BLaER1 treated with 17β-estradiol and CSF1 and Interleukin-3, amounts not matched to agents 10 nM and 100 nM (cell line): ENCODE measurements around the gene OPHN1.

ENCODE experiments used
- H3K27ac ChIP-seq, 11 experiments: shearing (Covaris generic); formaldehyde crosslinking; 2 replicates each; pipeline ENCODE4 v1.8.1; 2022
- H3K27me3 ChIP-seq, 11 experiments: shearing (Covaris generic); formaldehyde crosslinking; 2 replicates each; pipeline ENCODE4 v1.8.1; 2022
- H3K36me3 ChIP-seq, 11 experiments: shearing (Covaris generic); formaldehyde crosslinking; 2 replicates each; pipeline ENCODE4 v1.8.1; 2022
- H3K4me1 ChIP-seq, 10 experiments: shearing (Covaris generic); formaldehyde crosslinking; 2 replicates each; pipeline ENCODE4 v1.8.1; 2022
- H3K4me2 ChIP-seq, 11 experiments: shearing (Covaris generic); formaldehyde crosslinking; 2 replicates each; pipeline ENCODE4 v1.8.1; 2022
- H3K4me3 ChIP-seq, 10 experiments: shearing (Covaris generic); formaldehyde crosslinking; 2 replicates each; pipeline ENCODE4 v1.8.1; 2022
- H3K9ac ChIP-seq, 11 experiments: shearing (Covaris generic); formaldehyde crosslinking; 2 replicates each; pipeline ENCODE4 v1.8.1; 2022
- H3K9me3 ChIP-seq, 11 experiments: shearing (Covaris generic); formaldehyde crosslinking; replicated peaks in 1 of 11; 2 replicates each; pipeline ENCODE4 v1.8.1; 2022
- H4K20me1 ChIP-seq, 11 experiments: shearing (Covaris generic); formaldehyde crosslinking; 2 replicates each; pipeline ENCODE4 v1.8.1; 2022
- Cebpa-rat ChIP-seq, 11 experiments: shearing (Covaris generic); IDR thresholded peaks; 2 replicates each; pipeline ENCODE4 v1.8.1; 2022

The OPHN1 gene

GRCh38 chrX:68232206-68232605, 201.1 kb downstream of the OPHN1 start:
- H3K36me3 ChIP-seq, result no peaks in the 10 kb centered on the region

GRCh38 chrX:68209008-68209407, 224.3 kb downstream of the OPHN1 start:
- H3K4me1 ChIP-seq, result peaks cover 0 to 20% (median 0%) of the 10 kb centered on the region in 10 experiments; a peak in 8 of 20 replicates
- H3K4me2 ChIP-seq, result no peak overlapping the region
- H4K20me1 ChIP-seq, result no peaks in the 10 kb centered on the region
- H3K36me3 ChIP-seq, result no peaks in the 10 kb centered on the region
- H3K9me3 ChIP-seq, result no peaks in the 10 kb centered on the region
- no peak overlapping the region for H3K27ac ChIP-seq
- no peak overlapping the region for H3K9ac ChIP-seq
- H3K27me3 ChIP-seq, result peaks cover 26 to 88% (median 69%) of the 10 kb centered on the region in 11 experiments; a peak in 20 of 22 replicates
- TF ChIP-seq Cebpa-rat (IDR thresholded peaks at IDR 0.05), result no peak
- H3K4me3 ChIP-seq, result no peak overlapping the region

More at GRCh38 chrX:68232206-68232605, 201.1 kb downstream of the OPHN1 start:
- H3K4me1 ChIP-seq, result no peaks in the 10 kb centered on the region
- no peak for TF ChIP-seq Cebpa-rat (IDR thresholded peaks at IDR 0.05)
- H4K20me1 ChIP-seq, result no peaks in the 10 kb centered on the region
- peaks cover 0 to 6% (median 0%) of the 10 kb centered on the region in 11 experiments; a peak in 1 of 22 replicates for H3K9me3 ChIP-seq
- no peak overlapping the region for H3K4me3 ChIP-seq
- no peak overlapping the region for H3K27ac ChIP-seq
- H3K9ac ChIP-seq, result no peak overlapping the region
- peaks cover 24 to 63% (median 60%) of the 10 kb centered on the region in 11 experiments; a peak in 21 of 22 replicates for H3K27me3 ChIP-seq
- H3K4me2 ChIP-seq, result no peak overlapping the region

GRCh38 chrX:68204521-68205038, 228.7 kb downstream of the OPHN1 start:
- peaks cover 0 to 4% (median 0%) of the 10 kb centered on the region in 11 experiments; a peak in 2 of 22 replicates for H4K20me1 ChIP-seq
- H3K4me3 ChIP-seq, result no peak overlapping the region
- H3K4me1 ChIP-seq, result peaks cover 0 to 37% (median 0%) of the 10 kb centered on the region in 10 experiments; a peak in 8 of 20 replicates
- no peaks in the 10 kb centered on the region for H3K36me3 ChIP-seq
- no peak overlapping the region; a peak in 2 of 22 replicates for H3K27ac ChIP-seq
- H3K9ac ChIP-seq, result 0 out of 22 replicates have a peak overlapping the region, but pooled peaks of 2 of the 11 experiments have one; percentile 2 to 23
- H3K9me3 ChIP-seq, result no peaks in the 10 kb centered on the region
- TF ChIP-seq Cebpa-rat (IDR thresholded peaks at IDR 0.05), result no peak
- peak overlapping the region in 4 of 11 experiments; percentile 9 to 83 (median 57); a peak in 8 of 22 replicates for H3K4me2 ChIP-seq
- peaks cover 41 to 96% (median 78%) of the 10 kb centered on the region in 11 experiments for H3K27me3 ChIP-seq

GRCh38 chrX:68203646-68204045, 229.6 kb downstream of the OPHN1 start:
- TF ChIP-seq Cebpa-rat (IDR thresholded peaks at IDR 0.05), result no peak
- Histone ChIP-seq H3K4me2 (peak overlapping the region in 3 of 11 experiments; percentile 39 to 83 (median 71); a peak in 5 of 22 replicates), H3K9ac (no peak overlapping the region), H3K4me1 (peaks cover 0 to 37% (median 0%) of the 10 kb centered on the region in 10 experiments; a peak in 8 of 20 replicates), H3K4me3 (no peak overlapping the region), H4K20me1 (peaks cover 0 to 4% (median 0%) of the 10 kb centered on the region in 11 experiments; a peak in 2 of 22 replicates), H3K27ac (peak overlapping the region in 1 of 11 experiments; percentile 18; a peak in 1 of 22 replicates), H3K27me3 (peaks cover 40 to 98% (median 84%) of the 10 kb centered on the region in 11 experiments), H3K36me3 (no peaks in the 10 kb centered on the region), H3K9me3 (no peaks in the 10 kb centered on the region)

GRCh38 chrX:68203211-68203610, 230.1 kb downstream of the OPHN1 start:
- peak overlapping the region in 3 of 11 experiments; percentile 39 to 83 (median 71); a peak in 5 of 22 replicates for H3K4me2 ChIP-seq
- H3K27ac ChIP-seq, result no peak overlapping the region
- H3K4me1 ChIP-seq, result peaks cover 0 to 37% (median 0%) of the 10 kb centered on the region in 10 experiments; a peak in 8 of 20 replicates
- no peaks in the 10 kb centered on the region for H3K36me3 ChIP-seq
- peaks cover 0 to 4% (median 0%) of the 10 kb centered on the region in 11 experiments; a peak in 2 of 22 replicates for H4K20me1 ChIP-seq
- H3K9ac ChIP-seq, result no peak overlapping the region
- TF ChIP-seq Cebpa-rat (IDR thresholded peaks at IDR 0.05), result no peak
- H3K9me3 ChIP-seq, result no peaks in the 10 kb centered on the region
- peaks cover 40 to 98% (median 82%) of the 10 kb centered on the region in 11 experiments for H3K27me3 ChIP-seq
- no peak overlapping the region for H3K4me3 ChIP-seq

GRCh38 chrX:68199062-68199848, 234.0 kb downstream of the OPHN1 start:
- Histone ChIP-seq H3K4me3 (no peak overlapping the region), H3K9me3 (no peaks in the 10 kb centered on the region), H4K20me1 (peaks cover 0 to 4% (median 0%) of the 10 kb centered on the region in 11 experiments; a peak in 2 of 22 replicates), H3K4me1 (peaks cover 0 to 19% (median 7%) of the 10 kb centered on the region in 10 experiments; a peak in 10 of 20 replicates), H3K36me3 (no peaks in the 10 kb centered on the region), H3K9ac (no peak overlapping the region), H3K4me2 (no peak overlapping the region), H3K27ac (no peak overlapping the region), H3K27me3 (peaks cover 58 to 94% (median 83%) of the 10 kb centered on the region in 11 experiments)
- no peak for TF ChIP-seq Cebpa-rat (IDR thresholded peaks at IDR 0.05)

- TF ChIP-seq Cebpa-rat (IDR thresholded peaks at IDR 0.05), result no peak
- Histone ChIP-seq H3K9me3 (no peaks in the 10 kb centered on the region), H3K4me3 (no peak overlapping the region), H4K20me1 (peaks cover 0 to 4% (median 0%) of the 10 kb centered on the region in 11 experiments; a peak in 2 of 22 replicates), H3K4me1 (peaks cover 0 to 8% (median 2%) of the 10 kb centered on the region in 10 experiments; a peak in 7 of 20 replicates), H3K27ac (no peak overlapping the region), H3K27me3 (peaks cover 62 to 97% (median 92%) of the 10 kb centered on the region in 11 experiments), H3K4me2 (no peak overlapping the region), H3K36me3 (no peaks in the 10 kb centered on the region), H3K9ac (no peak overlapping the region)
These were observed 236.1 kb downstream of the OPHN1 start for GRCh38 chrX:68196939-68197791.

GRCh38 chrX:68195561-68195960, 237.7 kb downstream of the OPHN1 start:
- Histone ChIP-seq H4K20me1 (peaks cover 0 to 4% (median 0%) of the 10 kb centered on the region in 11 experiments; a peak in 2 of 22 replicates), H3K9ac (0 out of 22 replicates have a peak overlapping the region, but pooled peaks of 1 of the 11 experiments have one; percentile 4), H3K9me3 (no peaks in the 10 kb centered on the region), H3K27me3 (peaks cover 57 to 97% (median 91%) of the 10 kb centered on the region in 11 experiments), H3K4me1 (peaks cover 0 to 8% (median 2%) of the 10 kb centered on the region in 10 experiments; a peak in 7 of 20 replicates), H3K27ac (no peak overlapping the region), H3K4me2 (no peak overlapping the region), H3K36me3 (no peaks in the 10 kb centered on the region), H3K4me3 (no peak overlapping the region)
- no peak for TF ChIP-seq Cebpa-rat (IDR thresholded peaks at IDR 0.05)
